ENCODE data around the gene DEXI.

DEXI gene

DNA sequence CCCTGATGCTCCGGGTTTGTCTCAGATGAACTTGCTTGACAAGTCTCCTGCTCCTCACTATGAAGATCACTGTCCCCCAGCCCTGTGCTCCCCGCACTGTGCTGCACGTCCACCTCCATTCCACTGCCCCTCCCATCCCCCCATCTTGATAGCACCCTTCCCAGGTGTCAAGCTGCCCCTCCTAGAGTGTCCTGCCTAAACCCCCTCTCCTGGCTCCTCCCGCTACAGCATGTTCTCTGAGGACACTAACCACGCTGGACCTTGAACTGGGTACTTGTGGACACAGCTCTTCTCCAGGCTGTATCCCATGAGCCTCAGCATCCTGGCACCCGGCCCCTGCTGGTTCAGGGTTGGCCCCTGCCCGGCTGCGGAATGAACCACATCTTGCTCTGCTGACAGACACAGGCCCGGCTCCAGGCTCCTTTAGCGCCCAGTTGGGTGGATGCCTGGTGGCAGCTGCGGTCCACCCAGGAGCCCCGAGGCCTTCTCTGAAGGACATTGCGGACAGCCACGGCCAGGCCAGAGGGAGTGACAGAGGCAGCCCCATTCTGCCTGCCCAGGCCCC lies 18.5 kb downstream of the DEXI start:
- no peak for DNase-seq

DNA sequence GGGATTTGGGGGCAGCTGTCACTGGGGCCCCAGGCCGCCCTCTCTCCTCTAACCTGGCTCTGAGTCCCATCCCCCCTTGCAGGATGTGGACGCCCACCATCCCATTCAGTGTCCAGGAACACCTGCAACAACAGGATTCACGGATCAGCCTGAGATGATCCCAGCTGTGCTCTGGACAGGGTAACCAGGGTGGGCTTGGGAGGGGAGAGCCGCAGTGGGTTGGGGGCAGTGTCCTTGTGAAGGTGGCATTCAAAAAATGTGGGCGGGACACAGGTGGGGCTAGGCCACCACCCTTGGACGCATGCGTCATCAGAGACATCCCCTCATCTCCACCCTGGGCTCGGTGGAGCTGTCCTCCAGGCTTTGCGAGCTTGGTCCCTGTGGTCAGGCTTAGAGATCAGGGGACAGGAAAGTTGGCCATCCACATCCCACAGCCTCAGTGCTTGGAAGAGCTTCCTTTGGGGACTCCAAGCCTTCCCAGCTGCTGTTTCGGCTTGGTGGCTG lies 19.1 kb downstream of the DEXI start:
- DNase-seq: no peak

DNA sequence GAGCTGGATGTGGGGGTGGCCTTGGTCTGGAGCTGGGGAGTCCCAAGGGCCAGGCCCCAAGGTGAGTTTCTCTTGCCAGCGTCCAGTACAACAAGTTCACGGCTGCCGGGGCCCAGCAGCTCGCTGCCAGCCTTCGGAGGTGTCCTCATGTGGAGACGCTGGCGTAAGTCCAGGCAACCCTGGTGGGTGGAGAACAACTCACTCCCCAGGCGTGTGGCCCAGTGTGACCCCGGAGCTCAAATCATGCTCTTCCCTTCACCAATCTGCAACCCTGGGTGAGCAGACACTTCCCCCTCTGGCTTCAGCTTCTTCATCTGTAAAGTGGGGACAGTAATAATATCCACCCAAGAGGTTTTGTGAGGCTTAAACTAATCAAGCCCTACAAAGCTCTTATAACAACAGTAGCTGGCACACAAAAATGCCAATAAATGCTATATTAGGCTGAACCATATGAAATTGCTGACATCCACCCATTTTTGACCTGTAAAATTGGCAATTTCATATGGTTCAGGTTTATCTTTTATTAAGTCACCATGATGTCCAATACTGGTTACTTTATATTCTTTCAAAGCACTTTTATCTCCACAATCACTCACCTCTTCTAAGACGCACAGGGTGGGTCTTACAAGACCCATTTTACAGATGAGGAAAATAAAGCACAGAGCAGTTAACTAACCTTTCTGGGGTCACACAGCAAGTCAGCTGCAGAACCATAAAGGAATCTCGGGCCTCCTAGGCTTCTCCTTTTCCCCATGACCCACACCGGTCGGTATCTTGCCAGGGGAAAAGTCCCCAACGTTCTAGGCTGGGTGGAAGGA lies 19.7 kb downstream of the DEXI start:
- no peak for DNase-seq

DNA sequence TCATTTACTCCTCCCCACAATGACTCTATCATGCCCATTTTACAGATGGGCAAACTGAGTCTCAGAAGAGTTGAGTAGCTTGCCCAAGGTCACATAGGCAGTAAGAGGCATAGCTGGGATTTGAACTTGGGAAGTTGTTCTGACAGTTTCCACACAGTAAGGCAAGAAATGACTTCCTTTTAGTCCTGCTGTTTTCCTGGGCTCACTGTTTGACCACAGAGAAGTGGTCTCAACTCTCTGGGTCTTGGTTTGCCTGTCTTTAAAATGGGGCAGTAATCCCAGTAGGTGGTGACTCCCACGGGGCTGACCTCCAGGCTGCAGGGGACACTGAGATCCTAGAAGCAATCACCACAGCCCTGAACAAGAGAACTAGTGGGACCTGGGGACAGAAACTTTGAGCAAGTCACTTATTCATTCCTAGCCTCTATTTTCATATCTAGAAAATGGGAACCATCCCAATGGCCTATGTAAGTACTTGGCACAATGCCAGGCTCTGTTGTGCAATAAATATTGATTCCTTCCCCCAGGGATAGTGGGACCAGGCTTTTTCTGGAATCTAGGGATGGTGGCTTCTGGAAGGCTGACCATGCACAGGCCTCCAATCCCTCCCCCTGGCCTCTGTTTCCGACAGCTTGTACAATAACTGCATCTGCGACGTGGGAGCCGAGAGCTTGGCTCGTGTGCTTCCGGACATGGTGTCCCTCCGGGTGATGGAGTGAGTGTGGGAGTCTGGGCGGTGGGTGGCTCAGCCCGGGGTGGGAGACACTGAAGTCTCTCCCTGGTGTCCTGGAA lies 20.5 kb downstream of the DEXI start:
- no peak for DNase-seq

DNA sequence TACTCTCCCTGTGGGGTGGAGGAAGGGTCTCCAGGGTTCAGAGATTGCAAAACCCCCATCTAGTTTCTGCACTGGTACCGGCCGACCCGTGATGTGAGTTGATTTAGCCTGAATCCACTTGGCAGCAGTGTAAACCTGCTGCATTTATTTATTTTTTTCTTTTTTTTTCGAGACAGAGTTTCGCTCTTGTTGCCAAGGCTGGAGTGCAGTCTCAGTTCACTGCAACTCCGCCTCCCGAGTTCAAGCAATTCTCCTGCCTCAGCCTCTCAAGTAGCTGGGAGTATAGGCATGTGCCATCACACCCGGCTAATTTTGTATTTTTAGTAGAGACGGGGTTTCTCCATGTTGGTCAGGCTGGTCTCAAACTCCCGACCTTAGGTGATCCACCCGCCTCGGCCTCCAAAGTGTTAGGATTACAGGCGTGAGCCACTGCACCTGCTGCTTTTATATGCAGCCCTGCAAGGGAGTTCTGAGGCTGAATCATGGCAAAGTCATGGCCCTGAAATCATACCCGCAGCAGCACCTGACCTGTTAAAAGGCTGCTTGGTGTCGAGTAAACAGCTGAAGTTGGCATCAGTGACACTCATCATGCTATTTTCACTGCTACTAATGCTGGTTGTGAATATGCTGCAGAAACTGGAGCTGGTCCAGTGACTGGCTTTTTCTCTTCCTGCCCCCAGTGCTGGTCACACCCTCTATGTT lies 21.4 kb downstream of the DEXI start:
- no peak for DNase-seq

DNA sequence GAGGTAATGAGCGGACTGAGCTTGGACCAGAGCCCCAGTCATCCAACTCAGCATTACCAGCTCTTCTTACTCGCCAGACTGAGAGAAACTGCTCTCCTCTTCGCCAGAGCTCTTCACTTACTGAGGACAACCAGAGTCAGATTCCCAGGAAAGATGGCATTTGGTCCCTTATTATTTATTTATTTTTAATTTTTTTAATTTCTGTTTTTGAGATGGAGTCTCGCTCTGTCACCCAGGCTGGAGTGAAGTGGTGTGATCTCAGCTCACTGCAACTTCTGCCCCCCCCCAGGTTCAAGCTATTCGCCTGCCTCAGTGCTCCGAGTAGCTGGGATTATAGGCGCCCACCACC lies 23.3 kb downstream of the DEXI start:
- no peak for DNase-seq

DNA sequence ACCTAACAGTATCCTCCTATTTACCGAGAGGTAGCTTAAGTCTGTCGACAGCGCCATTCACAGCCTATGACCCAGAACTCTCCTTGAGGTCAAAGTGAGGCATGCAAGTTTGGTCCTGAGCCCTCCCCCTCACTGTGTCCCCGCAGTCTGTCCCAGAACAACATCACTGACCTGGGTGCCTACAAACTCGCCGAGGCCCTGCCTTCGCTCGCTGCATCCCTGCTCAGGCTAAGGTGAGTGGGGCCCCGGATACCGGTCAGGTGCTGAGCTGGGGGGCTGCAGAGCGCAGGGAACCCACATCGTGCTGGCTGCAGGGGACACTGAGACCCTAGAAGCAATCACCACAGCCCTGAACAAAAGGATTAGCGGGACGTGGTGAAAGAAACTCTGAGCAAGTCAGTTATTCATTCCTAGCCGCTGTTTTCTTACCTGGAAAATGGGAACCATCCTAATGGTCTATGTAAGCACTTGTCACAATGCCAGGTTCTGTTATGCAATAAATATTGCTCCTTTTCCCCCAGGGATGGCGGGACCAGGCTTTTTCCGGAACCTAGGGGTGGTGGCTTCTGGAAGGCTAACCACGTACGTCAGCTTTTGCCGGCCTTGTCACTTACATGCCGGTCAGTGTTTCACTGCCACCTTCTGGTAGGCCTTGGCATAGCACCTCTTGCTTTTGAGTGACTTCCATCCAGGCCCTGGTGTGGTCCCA lies 23.8 kb downstream of the DEXI start:
- DNase-seq: peak; percentile 85

DNA sequence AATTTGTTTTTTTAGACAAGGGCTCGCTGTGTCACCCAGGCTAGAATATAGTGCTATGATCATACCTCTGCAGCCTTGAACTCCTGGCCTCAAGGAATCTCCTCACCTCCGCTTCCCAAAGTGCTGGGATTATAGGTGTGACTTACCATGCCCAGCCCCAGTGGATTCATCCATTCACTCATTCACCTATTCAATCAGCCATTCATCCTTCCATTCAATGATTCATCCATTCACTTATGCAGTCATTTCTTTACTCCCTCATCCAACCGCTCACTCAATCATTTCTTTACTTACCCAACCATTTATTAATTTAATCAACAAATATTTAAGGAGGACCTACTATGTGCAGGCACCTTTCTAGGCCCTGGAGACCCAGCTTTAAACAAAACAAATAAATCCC lies 25.7 kb downstream of the DEXI start:
- DNase-seq: no peak

DNA sequence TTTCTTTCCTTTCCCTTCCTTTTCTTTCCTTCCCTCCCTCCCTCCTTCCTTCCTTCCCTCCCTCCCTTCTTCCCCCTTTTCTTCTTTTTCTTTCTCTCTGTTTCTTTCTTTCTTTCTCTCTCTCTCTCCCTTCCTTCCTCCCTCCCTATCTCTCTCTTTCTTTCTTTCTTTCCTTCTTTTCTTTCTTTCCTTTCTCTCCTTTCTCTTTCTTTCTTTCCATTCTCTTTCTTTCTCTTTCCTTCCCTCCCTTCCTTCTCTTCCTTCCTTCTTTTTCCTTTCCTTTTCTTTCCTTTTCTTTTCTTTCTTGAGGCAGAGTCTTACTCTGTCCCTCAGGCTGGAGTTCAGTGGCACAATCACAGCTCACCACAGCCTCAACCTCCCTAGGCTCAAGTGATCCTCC lies 31.0 kb downstream of the DEXI start:
- no peak for DNase-seq

DNA sequence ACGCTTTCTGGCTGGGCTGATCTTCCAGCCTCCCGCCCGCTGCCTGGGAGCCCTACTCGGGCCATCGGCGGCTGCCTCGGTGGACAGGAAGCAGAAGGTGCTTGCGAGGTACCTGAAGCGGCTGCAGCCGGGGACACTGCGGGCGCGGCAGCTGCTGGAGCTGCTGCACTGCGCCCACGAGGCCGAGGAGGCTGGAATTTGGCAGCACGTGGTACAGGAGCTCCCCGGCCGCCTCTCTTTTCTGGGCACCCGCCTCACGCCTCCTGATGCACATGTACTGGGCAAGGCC lies 34.6 kb downstream of the DEXI start:
- no peak for DNase-seq

DNA sequence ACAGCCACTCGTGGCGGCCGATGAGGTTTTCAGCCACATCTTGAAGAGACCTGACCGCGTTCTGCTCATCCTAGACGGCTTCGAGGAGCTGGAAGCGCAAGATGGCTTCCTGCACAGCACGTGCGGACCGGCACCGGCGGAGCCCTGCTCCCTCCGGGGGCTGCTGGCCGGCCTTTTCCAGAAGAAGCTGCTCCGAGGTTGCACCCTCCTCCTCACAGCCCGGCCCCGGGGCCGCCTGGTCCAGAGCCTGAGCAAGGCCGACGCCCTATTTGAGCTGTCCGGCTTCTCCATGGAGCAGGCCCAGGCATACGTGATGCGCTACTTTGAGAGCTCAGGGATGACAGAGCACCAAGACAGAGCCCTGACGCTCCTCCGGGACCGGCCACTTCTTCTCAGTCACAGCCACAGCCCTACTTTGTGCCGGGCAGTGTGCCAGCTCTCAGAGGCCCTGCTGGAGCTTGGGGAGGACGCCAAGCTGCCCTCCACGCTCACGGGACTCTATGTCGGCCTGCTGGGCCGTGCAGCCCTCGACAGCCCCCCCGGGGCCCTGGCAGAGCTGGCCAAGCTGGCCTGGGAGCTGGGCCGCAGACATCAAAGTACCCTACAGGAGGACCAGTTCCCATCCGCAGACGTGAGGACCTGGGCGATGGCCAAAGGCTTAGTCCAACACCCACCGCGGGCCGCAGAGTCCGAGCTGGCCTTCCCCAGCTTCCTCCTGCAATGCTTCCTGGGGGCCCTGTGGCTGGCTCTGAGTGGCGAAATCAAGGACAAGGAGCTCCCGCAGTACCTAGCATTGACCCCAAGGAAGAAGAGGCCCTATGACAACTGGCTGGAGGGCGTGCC lies 35.1 kb downstream of the DEXI start:
- DNase-seq: no peak

DNA sequence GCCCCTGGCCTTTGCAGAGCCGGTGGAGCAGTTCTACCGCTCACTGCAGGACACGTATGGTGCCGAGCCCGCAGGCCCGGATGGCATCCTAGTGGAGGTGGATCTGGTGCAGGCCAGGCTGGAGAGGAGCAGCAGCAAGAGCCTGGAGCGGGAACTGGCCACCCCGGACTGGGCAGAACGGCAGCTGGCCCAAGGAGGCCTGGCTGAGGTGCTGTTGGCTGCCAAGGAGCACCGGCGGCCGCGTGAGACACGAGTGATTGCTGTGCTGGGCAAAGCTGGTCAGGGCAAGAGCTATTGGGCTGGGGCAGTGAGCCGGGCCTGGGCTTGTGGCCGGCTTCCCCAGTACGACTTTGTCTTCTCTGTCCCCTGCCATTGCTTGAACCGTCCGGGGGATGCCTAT lies 35.8 kb downstream of the DEXI start:
- DNase-seq: no peak

DNA sequence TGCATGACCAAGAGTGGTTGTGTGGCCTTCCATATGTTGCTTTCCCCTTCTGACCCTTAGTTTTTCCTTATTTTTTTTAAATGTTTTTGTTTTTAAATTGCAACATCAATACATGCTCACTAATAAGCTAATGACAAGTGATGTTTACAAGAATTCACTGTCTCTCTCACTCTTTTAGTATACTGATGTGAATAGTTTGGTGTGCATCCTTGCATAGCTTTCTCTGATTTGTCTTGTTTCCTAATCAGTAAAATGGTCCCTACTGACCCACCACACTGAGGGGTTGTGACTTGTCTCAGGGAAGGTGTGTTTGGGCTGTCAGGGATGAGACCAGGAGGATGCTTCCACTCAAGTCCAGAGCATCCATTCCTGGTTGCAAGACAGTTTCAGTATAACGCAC lies 39.3 kb downstream of the DEXI start:
- no peak for DNase-seq

DNA sequence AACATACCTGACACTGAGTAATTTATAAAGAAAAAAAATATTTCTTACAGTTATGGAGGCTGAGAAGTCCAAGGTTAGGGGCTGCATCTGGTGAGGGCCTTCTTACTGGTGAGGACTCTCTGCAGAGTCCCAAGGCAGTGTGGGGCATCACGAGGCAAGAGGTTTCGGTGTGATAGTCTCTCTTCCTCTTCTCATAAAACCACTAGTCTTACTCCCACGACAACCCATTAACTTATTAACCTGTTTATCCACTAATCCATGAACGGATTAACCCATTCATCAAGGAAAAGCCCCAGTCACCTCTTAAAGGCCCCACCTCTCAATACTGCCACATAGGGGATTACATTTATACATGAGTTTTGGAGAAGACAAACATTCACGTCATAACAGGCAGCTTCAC lies 45.1 kb downstream of the DEXI start:
- DNase-seq: no peak

DNA sequence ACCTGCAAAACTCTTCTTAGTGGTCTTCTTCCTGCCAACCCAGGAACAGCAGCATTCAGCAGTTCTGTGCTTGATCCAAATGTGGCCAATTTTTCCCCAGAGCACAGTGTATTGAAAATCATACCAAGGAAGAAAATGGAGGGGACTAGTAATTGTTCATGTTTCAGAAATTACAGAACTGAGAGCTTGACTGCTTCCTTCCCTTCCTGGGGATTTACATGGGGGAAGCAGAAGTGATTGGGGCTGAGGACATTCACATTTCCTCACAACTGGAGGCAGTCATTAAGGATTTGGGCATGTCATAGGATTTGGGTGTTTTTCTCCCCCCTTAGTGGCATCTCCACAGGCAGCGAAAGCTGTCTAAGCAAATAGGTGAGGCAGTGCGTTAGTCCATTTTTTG lies 45.5 kb downstream of the DEXI start:
- no peak for DNase-seq

DNA sequence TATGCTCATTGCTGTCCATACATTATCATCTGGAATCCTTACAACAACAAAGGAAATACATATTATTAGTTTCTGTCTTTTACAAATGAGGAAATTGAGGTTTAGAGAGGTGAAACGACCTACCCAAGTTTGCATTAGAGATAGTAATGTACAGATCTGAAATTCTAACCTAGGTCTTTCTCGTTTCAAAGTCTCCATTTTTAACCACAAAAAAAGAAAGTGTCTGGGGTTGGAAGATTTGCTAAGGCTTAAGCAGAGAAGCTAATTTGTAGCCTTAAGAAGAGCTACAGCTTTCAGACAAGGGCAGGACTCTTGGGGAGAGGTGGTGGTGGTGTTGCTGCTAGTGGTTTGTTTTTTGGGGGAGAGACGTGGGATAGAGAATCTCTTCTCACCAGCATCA lies 46.1 kb downstream of the DEXI start:
- DNase-seq: no peak

DNA sequence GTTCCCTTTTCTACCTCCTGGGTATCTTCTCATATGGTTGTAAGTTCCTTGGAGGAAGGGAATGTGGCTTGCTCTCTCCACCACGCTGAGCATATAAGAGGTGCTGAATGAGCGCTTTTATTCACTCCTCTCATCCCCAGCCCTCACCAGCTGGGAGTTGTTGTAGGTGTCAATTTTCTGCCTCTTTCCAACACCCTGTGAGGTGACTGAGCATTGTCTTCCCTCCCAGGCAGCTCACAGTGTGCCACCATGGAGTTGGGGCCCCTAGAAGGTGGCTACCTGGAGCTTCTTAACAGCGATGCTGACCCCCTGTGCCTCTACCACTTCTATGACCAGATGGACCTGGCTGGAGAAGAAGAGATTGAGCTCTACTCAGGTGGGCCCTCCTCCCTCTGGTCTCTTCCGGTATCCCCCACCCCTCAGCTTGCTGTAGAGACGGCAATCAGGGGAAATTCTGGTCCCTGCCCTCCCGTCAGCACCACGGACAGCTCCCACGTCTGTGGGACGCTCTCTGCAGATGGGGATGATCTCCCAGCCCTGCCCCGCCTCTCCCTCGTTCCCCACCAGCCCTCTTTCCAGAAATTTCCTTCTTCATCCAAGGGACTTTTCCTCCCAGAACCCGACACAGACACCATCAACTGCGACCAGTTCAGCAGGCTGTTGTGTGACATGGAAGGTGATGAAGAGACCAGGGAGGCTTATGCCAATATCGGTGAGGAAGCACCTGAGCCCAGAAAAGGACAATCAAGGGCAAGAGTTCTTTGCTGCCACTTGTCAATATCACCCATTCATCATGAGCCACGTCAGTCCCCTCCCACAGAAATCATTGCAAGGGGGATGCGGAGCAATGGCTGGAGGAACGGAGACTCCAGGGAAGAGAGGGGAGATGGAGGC lies 47.0 kb downstream of the DEXI start:
- DNase-seq: peak; percentile 14

DNA sequence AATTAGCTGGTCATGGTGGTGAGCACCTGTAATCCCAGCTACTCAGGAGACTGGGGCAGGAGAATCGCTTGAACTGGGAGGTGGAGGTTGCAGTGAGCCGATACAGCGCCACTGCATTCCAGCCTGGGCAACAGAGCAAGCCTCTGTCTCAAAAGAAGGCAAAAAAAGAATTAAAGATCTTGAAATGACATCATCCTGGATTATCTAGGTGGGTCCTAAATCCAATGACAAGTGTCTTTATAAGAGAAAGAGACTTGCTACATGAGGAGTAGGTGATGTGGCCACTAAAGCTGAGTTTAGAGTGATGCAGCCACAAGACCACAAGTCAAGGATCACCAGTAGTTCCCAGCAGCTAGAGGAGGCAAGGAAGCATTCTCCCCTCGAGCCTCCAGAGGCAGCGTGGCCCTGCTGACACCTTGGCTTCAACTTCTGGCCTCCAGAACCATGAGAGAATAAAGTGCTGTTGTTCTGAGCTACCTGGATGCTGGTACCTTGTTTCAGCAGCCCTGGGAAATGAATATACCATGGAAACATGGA lies 49.4 kb downstream of the DEXI start:
- DNase-seq: no peak

DNA sequence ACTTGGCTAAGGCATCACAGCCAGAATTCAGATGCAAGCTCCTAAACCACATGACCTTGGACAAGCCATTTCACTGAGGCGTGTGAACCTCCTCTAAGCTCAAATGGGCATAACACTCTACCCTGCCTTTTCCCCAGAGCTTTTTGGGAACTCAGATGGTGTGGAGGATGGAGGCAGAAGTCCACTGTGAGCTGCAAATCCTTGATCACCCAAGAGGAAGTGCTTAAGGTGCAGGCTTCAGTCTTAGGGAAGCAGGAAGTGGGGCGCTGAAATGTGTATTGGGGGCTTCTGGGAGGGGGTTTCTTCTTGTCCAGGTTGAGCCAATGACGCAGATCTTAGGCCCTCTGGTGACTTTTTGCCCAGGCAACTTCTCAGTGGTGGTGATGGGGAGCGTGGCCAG lies 52.4 kb downstream of the DEXI start:
- DNase-seq: no peak

DNA sequence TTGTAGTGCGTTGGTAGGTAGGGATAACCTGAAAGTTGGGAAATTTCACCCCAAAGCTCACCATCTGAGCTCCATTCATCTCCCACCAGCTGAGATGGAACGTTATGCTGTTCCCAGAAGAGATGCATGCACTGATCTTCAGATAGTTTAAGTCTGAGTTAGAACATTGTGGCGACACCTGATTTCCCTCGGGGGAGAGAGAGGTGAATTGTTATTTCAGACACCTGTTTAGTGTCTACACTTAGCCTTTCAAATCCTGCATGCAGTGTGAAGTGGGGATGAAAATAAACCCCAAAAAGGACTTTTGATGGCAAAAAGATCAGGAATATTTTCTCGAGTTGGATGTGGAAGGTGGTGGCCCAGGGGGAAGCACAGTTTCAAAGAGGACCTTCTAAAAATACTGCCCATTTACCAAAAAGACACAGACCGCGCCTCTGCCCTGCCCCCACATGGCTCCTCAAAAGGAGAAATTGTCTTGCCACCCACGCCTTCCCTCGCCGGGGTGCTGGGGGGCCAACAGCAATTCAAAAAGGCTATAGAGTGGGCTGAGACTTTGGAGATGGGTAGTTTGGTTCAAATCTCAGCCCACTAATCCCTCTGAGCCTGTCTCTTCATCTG lies 53.8 kb downstream of the DEXI start:
- no peak for DNase-seq
